ENCODE measurements around the gene CMTM6.

GRCh38 chr3:32449691-32450090 lies 53.0 kb downstream of the CMTM6 start:
- TF ChIP-seq CTCF (IDR thresholded peaks at IDR 0.05; ENCODE audit: low read depth, low read length) (no peak), POLR2A (IDR thresholded peaks at IDR 0.05; ENCODE audit: extremely low read depth, insufficient read length) (no peak), MYC (IDR thresholded peaks at IDR 0.05; ENCODE audit: low read depth, low read length) (no peak)
